GM18508 (cell line): ENCODE results near the gene PLXNA4.

Experiments
- ATAC-seq: cut with Tn5 transposase; IDR thresholded peaks from one replicate; pipeline ENCODE4 v1.9.1; 2021; ENCODE audit warnings: moderate number of reproducible peaks; ENCODE audit not compliant: insufficient read depth, unreplicated experiment

Gene PLXNA4

DNA sequence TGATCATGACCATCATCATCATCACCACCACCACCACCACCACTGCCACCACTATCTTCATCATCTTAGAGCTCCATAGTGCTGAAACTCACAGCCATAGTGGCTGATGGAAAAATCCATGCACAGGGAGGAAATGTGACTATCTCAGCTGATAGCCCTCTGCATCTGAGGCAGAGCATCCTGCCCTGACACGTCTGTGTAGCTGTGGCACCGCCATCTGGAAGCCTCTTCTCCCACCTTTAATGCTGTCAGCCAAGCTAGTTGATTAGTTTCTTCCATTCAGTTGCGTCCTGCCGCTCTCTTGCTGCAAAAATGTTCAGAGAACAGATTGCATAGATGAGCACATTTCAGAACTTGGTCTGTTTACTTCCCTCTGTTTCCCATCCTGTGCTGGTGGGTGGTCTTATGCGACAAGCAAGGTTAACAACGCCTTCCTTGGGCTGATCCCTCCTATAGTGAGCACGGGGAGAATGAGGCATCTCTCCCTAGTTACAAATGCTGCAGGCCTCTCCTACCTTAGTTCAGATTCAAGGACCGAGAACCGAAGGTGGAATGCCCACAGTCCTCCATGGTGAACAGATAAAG, 478.6 kb downstream of the PLXNA4 start:
- ATAC-seq: no peak

- no peak for ATAC-seq
Observed at GRCh38 chr7:132095111-132095765, 481.0 kb downstream of the PLXNA4 start.

DNA sequence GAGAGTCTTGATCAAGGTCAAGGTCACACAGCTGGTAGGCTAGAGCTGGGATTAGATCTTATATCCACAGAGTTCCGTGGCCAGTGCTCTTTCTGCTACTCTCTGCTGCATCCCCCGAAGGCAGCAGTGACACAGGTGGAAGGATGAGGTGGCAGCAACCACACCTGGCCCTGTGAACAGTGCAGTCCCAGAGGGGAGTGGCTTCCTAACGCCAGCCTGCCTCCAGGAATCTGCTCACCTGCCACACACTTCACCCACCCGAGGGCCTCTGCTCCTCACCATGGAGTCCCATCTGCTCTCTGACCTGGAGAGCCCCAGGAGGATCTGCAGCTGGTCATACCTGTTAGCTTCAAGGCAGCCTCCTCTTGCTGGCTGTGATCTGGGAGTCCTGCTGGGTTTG, 484.2 kb downstream of the PLXNA4 start:
- no peak for ATAC-seq

DNA sequence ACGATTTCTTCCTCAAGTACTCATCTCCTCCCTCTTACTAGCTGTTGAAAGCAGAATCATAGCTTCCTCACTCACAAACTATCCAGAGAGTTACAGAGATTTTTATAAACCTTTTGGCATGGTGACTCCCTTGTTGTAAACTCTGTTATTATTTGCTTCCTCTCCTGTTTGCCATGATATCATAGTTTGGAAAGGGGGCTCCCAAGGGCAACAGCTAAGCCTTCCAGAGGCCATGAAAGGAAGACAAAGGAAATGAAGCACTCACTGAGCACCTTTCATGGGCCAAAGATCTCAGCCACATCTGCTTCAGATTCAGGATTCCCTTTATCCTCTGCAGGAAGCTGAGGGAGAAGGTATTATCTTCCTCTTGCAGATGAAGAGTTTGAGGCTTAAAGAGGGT, 484.6 kb downstream of the PLXNA4 start:
- ATAC-seq: no peak

DNA sequence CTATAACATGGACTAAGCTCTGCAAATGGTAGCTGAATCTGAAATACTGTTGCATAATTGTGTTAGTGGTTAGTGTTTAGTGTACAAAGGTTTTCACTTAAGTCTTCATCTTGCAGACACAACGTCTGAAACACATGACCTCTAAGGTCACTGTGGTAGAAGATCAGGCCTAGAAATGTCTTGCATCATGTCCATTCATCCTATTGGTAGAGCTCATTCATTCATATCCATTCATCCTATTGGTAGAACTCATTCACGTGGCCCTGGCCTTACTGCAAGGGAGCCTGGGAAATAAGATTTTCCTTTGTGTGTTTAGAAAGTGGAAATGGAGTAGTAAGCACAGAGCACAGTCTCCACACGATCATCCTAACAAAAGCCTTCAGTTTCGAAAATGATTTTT, 485.8 kb downstream of the PLXNA4 start:
- no peak for ATAC-seq

DNA sequence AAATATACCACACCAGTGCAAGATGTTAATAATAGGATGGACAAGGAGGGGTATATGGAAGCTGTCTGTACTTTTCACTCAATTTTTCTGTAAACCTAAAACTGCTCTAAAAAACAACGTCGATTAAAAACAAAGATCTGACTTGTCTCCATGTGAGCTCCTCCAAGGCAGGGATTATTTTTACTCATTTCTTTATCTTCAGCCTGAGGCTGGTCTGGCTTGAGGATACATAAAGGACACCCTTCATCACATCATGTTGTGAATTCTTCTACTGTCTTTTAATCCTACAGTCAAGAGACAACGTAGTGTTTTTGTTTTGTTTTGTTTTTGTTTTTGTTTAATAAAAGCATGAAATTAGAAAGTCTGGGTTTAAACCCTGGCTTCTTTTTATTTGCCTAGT, 486.9 kb downstream of the PLXNA4 start:
- ATAC-seq: no peak

DNA sequence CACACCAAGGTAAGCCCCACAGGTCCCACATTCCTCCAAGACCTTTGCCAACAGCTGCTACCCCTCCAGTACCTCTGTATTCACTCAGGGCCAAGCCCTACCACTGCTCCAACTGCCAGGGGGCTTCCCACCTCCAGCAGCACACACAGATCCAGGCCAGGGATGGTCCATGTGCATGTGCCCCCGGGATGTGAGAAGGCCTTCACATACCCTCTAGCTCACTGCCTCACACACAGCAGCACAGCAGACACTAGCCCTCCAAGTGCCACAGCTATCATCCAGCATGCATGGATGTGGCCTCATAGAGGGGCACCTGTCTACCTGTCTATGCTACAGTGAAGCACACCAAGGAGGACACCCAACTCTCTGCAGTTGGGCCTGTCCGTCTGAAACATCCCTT, 488.8 kb downstream of the PLXNA4 start:
- no peak for ATAC-seq

- ATAC-seq: no peak
Observed at GRCh38 chr7:132084776-132085388, 491.4 kb downstream of the PLXNA4 start.

- no peak for ATAC-seq
Observed at GRCh38 chr7:132083537-132084123, 492.6 kb downstream of the PLXNA4 start.

DNA sequence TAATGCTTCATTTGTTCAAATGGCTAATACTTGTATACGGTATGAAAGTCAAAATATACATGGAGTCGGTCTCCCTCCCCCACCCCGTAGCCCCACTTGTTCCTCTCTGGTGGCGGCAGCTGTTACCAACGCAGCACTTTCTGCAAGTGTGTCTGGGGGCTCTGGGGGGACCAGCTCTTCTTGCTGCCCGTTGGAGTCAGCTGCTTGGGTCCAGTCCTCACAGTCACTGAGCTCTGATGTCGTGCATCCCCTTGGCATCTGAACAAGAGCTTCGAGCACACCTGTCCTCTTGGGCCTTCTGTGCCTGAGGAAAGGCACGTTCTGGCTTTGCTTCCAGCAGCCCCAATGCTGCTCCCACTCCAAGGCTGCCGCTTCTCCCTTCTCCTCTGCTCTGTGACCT, 493.1 kb downstream of the PLXNA4 start:
- no peak for ATAC-seq

DNA sequence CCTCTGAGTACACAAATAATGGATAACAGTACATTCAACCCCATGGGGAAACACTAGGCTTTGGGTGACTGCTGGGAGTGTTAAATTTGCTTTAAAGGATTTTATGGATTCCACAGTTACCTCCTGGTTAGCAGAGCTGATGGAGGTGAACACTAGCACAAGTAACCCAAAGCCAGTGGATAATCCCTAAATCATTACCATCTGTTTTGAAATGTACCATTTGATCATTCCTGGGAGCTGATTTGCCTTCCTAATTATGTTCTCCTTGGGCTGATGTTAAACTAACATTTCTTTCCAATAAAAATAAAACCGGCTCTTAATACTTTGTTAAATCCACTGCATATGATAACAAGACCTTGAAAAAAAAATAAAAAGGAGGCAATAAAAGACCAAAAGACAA, 493.9 kb downstream of the PLXNA4 start:
- no peak for ATAC-seq

DNA sequence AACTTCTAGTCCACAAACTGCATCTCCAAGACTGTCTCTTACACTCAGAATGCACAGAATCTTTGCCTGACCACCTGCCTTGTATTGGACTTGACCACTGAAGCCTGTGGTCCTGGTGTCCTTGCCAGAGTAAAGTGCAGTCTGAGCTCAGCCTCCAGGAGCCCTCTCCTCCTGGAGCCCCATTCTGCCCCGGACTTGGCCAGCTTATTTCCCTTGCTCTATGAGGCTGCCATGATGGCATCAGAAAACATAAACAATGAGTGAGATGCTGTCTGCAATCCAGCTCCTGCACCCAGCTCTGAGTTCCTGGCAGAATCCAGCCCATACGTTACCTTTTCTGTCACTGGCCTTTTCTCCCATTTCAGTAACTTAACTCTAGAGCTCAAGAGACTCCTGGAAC, 494.6 kb downstream of the PLXNA4 start:
- ATAC-seq: no peak

DNA sequence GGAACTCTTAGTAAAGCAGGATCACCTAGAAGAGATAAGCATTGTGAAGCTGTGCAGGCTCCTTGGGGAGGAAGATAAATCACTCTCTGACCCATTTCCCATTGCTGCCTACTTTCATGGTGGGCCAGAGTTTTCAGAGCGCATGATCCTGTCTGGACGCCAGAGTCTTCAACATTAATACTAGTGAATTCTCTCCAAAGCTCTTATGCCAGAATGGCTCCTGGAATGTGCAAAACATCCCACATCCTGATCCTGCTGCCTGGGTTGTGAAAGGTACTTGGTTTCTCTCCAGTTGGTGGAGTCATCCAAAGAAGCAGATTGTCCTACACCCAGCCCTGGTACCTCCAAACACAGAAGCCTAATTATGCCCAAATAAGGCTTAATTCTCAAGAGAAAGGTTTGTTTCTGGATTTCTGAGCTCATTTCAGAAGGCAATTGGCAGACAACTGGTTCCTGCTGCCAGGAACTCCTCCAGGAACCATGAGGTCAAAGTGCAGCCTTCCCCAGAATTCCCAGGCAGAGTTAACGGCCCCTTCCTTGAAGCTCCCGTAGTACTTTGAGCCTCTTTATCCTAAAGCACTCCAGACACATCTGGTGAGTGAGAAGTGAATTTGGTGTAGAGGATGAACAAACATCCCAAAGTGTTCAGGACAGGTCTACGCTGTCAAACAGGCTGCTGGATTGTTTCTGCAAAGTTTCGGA, 495.2 kb downstream of the PLXNA4 start:
- ATAC-seq: no peak

- ATAC-seq: no peak
Observed at GRCh38 chr7:132080467-132080866, 495.8 kb downstream of the PLXNA4 start.

DNA sequence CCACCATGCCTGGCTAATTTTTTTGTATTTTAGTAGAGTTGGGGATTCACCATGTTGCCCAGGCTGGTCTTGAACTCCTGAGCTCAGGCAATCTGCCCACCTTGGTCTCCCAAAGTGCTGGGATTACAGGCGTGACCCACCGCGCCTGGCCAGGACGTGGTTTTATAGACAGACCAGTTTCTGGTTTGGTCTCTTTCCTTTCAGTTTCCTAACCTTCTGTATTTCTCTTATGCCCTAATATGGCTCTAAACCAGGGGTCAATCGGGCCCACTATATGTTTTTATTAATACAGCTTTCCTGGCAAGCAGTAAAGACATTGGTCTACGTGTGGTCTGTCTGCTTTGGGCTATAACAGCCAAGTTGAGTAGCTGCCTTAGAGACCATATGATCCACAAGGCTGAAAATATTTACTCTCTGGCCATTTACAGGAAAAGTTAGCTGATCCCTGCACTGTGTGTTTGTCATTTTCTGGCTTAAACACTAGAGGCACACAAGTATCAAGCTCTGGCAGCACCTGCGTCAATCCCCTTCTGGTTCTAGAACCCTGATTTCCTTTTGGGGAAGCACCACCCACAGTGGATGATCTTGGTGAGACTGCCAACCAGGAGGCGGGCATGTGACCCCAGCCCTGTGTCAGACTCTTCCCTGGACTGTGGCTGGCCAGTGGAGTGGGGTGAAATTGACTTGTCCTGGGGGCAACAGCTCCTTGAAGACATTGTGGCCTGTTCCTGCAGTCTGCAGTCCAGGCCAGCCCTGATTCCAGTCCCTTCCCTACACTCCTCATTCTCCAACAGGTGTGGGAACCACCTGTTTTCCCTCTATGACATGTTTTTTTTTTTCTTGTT, 497.2 kb downstream of the PLXNA4 start:
- no peak for ATAC-seq

GRCh38 chr7:132077971-132078685, 498.1 kb downstream of the PLXNA4 start:
- no peak for ATAC-seq

- no peak for ATAC-seq
Observed at GRCh38 chr7:132076301-132077035, 499.8 kb downstream of the PLXNA4 start.

- ATAC-seq: no peak
Observed at GRCh38 chr7:132075515-132075914, 500.8 kb downstream of the PLXNA4 start.
